Measurements from ENCODE around the gene KCNAB1.

DNA sequence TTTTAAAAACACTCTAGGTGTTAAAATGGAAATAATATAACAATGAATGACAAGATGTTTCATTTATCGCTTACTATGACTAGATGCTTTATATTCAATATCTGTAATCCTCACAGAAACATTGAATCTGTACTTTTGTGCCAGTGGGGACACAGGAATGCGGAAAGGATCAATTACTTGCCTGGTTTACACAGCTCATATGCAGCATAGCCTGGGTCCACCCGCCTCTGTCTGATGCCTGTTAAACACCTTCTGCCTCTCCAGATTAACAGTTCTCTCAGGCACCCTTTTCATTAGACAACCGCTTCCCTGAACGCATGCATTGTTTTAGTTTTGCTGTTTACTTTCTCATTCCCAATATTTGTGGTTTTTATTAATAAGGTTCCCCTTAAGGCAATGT is 12.9 kb upstream of the KCNAB1 start:
- TF ChIP-seq EZH2 (optimal IDR thresholded peaks at IDR 0.05; ENCODE audit: low read depth, low read length) (no peak), EZH2phosphoT487 (IDR thresholded peaks at IDR 0.05; ENCODE audit: low read length) (no peak)
- TF ChIP-seq, protein P1, sequence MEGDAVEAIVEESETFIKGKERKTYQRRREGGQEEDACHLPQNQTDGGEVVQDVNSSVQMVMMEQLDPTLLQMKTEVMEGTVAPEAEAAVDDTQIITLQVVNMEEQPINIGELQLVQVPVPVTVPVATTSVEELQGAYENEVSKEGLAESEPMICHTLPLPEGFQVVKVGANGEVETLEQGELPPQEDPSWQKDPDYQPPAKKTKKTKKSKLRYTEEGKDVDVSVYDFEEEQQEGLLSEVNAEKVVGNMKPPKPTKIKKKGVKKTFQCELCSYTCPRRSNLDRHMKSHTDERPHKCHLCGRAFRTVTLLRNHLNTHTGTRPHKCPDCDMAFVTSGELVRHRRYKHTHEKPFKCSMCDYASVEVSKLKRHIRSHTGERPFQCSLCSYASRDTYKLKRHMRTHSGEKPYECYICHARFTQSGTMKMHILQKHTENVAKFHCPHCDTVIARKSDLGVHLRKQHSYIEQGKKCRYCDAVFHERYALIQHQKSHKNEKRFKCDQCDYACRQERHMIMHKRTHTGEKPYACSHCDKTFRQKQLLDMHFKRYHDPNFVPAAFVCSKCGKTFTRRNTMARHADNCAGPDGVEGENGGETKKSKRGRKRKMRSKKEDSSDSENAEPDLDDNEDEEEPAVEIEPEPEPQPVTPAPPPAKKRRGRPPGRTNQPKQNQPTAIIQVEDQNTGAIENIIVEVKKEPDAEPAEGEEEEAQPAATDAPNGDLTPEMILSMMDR (IDR thresholded peaks at IDR 0.05; ENCODE audit: low read length) = no peak
